DMS53 treated with DMSO at 0.1 percent for 48 hours (cell line): ENCODE data around the gene SP140.
A peak's percentile ranks its signal among the peaks of the same experiment; 100 is the strongest.

Source experiments
- DNase-seq: peaks from one replicate; lab custom pipeline; 2025; ENCODE audit not compliant: unreplicated experiment; lab: John Stamatoyannopoulos, UW

The SP140 gene

DNA sequence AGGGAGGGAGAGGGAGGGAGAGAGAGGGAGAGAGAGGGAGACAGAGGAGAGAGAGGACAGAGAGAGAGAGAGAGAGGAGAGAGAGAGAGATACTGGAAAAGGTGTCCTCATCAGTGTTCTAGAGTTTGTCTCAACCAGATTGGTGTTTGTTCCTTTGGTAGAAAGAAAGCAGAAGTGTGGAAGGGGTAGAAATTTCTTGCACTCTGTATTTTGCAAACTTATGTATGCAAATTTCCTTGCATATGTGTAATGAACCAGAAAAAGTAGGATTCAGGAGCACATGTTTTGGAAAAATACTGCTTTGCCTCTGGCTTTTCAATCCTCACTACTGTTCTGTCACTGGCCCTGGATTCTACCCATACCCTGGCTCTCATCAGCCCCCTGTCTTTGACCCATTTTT, 1.1 kb upstream of the SP140 start:
- no peak for DNase-seq

DNA sequence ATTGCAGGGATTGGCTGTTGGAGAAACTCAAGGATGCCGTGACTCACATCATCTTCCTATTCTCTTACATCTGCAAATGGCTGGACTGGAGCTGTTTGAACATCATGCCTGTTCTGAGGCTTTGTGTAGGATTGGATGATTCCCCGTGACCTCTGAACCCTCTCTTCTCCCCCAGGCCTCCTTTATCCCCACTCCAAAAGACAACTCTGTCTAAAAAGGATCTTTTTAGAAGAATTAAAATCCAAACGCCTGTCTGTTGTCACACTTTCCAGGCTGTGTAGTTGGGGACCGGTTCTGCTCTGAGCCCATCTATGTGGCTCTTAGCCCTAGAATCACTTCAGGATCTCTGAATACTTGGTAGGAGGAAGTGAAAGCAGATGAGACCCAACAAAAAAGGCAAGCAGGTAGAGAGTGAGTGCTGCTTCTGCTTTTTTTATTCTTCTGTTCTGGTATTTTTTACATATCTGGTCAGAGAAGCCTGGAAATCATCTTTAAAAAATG, 565 bp downstream of the SP140 start:
- DNase-seq, result no peak

DNA sequence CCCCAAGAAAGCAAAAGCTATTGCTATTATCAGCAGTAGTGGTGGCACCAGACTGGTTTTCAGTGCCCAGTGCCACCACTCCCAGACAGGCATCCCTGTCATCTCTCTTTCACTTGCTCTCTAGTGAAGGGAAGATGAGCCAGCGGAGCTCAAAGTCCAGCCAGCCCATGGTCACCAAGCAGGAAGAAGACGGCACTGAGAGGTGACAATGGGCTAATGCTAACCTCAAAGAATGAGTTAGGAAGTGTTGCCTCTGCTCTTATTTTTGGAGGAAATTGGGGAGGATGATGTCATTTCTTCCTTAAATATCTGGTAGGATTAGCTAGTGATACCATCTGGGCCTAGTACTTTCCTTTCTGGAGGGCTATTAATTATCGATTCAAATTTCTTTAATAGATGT, 1.7 kb downstream of the SP140 start:
- DNase-seq, result no peak

DNA sequence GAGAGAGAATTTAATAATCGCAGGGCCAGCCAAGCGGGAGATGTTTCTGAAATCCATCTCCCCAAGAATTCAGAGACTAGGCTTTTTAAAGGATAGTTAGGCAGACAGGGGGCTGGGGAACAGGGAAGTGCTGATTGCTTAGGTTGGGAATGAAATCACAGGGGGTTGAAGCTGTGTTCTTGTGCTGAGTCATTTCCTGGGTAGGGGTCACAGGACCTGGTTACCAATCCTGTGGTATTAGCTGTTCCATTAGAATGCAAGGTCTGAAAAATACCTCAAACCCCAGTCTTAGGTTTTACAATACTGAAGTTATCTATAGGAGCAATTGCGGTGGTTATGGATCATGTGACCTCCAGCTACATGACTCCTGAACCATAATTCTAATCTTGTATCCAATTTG, 4.6 kb downstream of the SP140 start:
- no peak for DNase-seq

DNA sequence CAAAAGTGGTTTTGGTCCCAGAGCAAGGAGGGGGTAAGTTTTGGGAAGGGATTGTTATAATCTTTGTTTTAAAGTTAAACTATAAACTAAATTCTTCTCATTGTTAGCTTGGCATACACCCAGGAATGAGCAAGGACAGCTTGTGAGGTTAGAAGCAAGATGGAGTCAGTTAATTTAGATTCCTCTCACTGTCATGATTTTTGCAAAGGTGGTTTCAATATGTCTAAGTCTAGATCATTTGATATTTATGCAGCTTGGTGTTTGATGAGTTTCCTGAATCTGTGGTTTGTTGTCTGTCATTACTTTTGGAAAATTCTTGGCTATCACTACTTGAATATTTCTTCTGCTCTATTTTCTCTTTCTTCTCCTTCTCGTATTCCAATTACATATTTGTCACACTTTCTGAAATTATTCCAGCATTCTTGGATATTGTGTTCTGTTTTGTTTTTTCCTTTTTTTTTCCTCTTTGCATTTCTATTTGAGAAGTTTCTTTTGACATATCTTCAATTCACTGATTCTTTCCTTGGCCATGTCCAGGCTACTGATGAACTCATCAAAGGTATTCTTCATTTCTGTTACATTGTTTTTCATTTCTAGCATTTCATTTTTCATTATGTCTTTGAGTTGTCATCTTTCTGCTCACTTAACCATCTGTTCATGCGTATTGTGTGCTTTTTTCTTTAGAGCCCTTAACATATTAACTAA, 5.1 kb downstream of the SP140 start:
- no peak for DNase-seq

DNA sequence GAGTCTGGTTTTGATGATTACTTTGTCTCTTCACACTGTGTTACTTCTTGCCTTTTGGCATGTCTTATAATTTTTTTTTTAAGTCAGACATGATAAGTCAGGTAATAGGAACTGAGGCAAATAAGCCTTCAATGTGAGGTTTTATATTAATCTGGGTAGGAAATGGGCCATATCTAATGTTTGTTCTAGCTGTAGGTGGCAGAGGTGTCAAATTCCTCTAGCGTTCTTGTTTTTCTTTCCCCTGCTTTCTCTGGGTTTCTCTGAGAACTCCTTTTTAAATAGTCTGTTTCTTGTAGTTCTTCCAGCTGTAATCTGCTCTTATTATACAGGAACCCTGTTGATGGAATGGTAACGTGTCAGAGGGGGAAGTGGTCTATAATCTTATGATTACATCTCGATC, 5.7 kb downstream of the SP140 start:
- DNase-seq, result no peak

DNA sequence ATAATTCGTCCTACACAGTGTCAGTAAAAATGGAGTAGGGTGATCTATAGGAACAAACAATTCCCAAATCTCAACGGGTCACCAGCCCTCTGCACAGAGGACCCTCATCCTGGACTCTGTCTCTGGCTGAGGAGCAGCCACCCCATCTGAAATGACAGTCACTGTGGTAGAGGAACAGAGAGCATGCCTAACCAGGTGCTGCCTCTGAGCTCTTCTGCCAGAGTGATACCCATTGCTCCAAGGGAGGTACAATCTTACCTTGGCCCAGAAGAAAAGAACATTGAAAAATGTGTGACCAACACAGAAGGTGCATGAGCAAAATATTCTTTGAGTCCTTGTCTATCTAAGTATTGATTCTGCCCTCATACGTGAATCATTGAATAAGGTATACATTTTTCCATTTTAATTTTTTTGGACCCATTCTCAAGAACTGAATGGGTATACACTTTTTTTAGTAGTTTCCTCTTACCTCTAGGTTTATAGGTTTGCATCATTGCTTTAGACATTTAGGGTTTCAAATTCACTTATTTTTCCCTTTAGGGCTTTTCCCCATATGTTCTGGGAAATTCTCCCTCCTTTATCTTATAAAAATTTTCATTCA, 8.7 kb downstream of the SP140 start:
- DNase-seq, result no peak

DNA sequence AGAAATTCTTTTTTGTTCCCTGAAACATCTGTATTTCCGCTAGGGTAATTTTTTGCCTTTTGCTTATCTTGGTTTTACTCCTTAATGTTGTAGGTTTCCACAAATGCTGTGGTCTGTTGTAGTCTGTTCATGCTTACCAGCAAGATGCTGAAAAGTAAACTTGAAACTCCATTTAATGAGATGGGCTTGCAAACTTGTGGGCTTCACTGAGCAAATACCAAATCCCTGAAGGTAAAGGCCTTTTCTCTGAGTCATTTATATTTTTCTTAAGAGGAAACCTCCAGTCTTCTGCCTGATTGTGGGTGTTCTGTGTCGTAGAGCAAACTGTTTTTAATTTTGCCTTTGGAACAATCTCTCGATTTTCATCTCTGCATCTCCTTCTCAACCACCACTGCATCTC, 9.3 kb downstream of the SP140 start:
- DNase-seq, result no peak

DNA sequence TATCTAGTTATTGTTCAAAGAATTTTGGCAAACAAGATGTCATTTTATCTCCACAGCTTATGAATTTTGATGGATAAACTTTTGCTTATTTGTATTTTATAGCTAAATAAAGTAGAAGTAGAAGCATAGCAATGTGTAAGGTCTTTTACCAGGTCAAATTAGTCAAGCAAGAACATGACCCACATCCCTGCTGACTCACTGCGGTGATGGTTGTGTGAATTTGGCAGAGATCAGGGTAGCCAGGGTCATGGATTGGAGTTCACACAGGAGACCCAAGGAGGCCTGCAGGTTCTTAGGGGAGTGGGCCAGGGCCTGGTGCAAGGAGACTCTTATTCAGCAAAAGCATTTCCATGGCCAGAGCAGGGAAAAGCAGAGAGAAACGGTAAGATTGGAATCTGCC, 18.7 kb downstream of the SP140 start:
- DNase-seq, result no peak

DNA sequence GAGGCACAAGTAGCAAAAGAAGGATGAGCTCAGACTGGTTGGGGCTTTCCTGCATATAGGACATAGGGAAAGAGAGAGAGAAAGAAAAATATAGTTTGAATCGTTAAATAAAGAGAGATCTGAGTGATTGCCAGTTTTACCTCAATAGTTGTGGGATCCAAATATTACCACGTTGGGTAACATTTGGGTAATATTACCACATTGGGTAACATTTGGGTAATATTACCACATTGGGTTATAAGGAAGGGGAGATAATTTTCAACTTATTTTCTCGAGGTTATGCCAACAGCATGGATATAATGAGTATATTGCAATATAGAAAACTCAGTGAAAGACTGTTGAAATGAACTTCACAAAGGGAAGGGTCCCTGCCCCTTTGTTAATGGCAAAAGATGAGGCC, 20.7 kb downstream of the SP140 start:
- DNase-seq, result no peak

DNA sequence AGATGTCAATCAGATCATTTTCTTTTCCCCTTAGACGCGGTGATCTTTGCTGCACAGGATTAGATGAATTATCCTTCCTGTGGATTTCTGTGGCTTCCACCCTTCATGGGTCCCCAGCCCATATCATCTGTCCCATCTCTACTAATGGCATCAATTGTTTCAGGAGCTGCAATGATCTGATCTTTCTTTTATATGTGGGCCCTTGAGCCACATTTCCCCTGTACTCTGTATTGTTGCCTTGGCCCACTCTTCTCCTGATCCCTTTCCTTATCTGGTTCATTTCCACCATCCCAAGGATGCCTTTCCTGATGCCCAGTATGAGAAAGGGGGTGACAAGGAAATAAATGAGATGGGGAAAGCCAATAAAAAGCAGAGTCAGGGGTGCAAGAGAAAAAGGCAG, 24.7 kb downstream of the SP140 start:
- DNase-seq, result no peak

DNA sequence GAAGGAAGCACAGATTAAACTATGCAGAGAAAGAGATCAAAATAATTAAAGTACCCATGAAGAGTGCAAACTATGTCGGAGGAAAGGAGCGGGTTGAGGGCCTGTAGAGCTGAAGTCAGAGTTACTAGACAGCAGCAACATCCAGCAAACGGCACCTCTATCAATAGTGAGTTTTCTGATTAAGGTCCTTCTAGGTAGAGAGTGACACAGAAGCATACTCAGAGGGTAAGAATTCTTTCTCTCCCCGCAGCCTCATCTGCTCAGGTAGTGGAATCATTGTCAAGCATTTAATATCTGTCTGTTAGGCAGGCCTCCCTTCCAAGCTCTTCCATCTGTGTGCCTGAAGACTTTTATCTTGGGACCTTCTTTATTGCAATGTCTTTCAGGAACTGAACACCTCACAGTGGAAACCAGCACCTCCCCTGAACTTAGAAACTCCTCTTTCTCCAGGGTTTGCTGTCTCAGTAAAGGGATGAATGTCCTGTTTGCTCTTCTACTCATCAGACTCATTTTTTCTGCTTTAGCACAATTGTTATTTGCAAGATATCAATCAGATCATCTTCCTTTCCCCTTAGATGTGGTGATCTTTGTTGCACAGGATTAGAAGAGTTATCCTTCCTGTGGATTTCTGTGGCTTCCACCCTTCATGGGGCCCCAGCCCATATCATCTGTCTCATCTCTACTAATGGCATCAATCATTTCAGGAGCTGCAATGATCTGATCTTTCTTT, 28.8 kb downstream of the SP140 start:
- DNase-seq, result no peak

DNA sequence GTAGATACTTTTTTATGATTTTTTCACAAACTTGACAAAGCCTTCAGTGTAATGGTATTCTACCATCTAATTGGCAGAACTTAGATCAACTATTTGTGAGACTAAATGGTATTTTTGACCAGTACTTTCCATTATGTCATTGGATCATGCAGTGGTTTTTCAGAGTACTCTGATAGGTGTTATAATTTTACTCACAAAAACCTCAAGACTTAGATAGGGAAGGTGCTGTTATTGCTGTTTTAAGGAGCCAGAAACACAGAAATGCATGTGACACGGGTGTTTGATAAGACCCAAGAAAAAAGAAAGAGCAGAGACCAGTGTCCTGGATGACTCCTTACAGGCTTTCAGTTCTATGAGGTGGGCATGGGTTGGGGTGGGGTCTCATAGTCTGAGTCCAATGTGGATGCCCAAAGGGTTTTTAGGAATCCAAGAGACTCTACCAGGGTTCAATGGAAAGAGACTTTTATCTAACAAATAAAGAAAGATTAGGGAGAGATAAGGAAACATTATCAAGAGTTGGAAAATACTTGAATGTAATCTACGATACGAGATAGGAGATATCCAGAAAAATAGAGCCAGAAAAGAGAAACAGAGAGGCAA, 31.3 kb downstream of the SP140 start:
- DNase-seq, result no peak

DNA sequence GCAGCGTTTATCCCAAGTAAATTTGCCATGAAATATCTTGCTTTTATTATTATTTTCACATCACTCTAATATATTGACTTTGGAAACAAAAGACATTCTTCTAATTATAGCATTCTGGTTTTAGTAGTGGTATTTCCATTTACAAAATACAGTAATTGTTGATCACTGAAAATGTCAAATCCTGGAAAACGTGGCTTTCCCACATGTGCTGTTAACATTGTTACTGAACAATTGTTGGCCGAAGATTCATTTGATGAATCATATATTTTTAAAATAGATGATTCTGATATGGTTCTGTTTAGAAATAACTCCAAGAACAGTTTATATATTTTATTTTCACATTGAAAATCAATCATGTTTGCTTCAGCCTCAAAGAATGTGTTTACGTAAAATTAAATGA, 32.9 kb downstream of the SP140 start:
- DNase-seq, result no peak

DNA sequence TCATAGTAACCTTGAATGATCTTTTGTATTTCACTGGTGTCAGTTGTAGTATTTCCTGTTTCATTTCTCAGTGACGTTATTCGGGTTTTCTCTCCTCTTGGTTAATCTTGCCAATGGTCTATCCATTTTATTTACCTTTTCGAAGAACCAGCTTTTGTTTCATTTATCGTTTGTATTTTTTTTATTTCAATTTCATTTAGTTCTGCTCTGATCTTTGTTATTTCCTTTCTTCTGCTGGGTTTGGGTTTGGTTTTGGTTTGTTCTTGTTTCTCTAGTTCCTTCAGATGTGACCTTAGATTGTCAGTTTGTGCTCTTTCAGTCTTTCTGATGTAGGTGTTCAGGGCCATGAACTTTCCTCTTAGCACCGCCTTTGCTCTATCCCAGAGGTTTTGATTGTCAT, 36.7 kb downstream of the SP140 start:
- no peak for DNase-seq

DNA sequence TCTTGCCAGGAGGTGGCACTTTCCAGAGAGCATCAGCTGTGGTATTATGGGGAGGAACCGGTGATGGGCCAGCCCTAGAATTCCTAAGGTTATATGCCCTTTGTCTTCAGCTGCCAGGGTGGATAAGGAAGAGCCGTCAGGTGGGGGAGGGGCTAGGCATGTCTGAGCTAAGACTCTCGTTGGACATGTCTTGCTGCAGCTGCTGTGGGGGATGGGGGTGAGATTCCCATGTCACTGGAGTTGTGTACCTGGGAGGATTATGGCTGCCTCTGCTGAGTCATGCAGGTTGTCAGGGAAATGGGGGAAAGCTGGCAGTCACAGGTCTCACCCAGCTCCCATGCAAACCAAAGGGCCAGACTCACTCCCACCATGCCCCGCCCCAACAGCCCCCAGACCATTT, 39.4 kb downstream of the SP140 start:
- peak; percentile 9 for DNase-seq

DNA sequence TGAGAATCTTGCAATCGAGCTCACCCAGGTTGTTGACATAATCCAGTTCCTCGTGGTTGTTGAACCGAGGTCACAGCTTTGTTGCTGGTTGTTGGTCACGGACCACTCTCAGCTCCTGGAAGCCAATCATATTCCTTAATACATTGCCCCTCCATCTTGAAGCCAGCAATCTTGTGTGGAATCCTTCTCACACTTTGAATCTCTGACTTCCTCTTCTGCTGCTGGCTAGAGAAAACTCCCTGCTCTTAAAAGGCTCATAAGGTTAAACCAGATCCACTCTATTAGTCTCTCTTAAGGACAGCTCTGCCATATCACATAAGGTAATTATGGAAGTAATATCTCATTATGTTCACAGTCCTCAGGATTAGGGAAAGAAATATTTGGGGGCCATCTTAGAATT, 41.1 kb downstream of the SP140 start:
- DNase-seq, result no peak

DNA sequence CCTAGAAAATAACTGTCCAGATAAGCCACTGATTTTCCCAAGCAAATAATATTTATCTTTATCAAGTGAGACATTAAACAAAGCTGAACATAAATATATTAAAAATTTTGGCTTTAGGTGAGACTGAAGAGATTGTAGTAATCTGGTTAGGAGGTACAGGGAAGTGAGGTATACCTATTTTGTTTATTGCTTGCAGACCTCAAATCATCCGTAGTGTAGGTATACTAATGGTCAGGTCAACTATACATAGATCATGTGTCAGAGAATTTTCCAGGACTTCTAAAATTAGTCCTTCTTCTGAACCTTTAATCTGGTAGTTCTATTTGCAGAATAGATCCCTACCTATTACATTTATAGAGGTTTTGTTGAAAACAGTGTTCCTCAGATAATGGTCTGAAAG, 41.5 kb downstream of the SP140 start:
- DNase-seq, result no peak

DNA sequence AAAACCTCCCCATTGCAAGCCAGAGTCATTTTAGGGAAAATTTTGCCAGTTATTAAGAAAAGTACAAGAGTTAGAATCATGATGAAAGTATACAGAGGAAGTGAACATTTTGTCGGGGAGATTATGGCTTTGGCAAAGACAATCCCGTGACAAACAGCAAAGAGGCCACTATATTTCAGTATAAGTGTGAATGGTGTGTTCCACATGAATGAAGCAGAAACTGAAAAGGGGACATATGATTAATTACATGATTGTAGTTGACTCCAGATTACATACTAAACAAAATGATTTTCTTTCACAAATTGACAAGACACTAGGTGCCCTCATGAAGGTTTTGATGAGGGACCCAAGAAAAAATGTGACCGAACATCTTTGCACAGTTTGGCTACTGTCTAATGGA, 42.0 kb downstream of the SP140 start:
- no peak for DNase-seq

DNA sequence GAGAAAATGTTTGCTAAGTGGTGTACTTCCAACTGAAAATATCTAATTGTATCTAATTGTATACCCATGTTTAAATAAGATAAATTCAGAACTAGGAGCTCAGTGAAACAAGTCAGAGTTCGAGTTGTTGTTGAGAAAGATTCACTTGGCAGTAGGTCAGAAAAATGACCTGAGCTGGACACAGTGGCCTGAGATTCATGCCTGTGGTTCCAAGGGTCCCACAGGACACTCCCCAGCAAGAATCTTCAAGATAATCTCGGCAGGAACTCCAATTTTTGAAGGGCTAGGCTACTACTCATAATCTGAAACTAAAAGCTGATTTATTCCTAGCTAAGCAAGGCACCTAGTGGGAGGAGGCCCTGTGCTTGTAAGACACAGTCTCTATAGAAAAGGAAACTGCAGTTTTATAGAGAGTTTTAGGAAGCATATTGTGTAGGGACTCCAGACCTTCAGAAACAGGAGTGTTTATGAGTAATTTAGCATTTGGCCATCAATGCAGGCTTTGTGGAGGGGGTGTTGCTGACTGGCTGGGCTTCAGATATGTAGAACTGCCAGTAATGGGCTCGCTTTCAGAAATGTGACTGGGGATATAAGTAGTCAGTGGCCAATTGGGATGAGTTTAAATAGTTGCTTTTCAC, 43.2 kb downstream of the SP140 start:
- DNase-seq, result no peak

DNA sequence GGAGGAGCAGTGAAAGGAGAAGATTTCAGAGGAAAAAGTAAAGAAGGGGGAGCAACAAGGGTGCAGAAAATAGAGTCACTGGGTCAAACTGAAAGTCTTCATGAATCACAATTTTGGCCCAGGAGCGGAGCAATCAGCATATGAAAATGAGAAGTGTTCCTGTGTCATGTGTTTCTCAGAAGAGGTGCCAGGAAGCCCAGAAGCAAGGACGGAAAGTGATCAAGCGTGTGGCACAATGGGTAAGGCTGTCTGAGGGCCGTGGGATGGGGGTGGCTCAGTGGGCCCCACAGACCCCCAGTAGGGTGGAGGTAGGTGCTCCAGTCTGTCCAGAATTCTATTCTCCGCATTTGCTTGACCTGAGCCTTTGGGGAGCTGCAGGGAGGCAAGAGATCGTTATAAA, 44.2 kb downstream of the SP140 start:
- no peak for DNase-seq

DNA sequence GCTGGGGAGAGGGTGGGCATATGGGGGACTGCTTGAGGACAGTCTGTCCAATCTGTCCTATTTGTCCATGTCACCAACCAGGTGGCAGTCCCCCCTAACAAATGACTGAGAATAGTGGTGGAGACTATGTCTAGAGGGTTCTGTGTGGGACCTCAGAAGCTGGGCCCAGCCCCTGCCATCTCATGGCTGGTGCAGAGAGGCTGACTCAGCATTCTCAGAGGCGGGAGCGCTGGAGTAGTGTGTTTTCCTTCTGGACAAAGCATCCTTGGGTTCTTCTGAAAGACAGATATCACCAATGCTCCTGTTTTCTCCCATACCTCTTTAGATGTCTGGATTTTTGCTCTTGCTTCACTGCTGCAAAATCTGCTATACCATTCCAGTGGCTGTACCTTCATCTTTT, 57.4 kb downstream of the SP140 start:
- DNase-seq, result no peak
